Measurements from ENCODE around the gene TREML4. TPM values are rescaled to one million over a fixed set of nuclear protein-coding genes. Genes with fewer than 3 reads are reported as not detected.
A peak's percentile ranks its signal among the peaks of the same experiment; 100 is the strongest.

TREML4 gene
- total and polyA plus RNA-seq, 9 of the 15 experiments (the other 6 are each of a cell fraction or from before 2014, with no cell fraction given): not detected

DNA sequence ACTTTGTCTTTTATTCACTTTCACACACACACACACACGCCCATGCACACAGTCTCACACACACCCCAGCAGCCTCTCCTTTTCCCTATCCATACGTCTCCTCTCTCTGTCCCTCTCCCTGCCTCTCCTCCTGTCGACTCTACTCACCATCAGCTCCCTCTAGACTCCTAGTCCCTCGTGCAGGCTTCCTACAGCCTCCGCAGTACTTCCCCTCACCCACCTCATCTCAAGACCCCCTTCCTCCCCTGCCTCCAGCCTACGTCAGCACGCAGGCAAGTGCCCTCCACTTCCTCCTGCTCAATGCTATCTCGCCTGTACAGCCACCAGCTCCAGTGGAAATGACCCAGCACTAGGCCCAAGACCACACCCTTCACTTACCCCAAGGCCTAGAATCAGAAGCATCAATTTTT is 26.4 kb upstream of the TREML4 start:
- peaks cover 21 to 38% of the 10 kb centered on the region in 2 experiments for H3K4me1 ChIP-seq (replicated peaks in 1 of 2; ENCODE audit: control insufficient read depth in 2 of 2, insufficient read depth in 2 of 2, low read length in 2 of 2)
- WGBS (ENCODE audit: insufficient coverage, low coverage, missing lambda C conversion rate): 18% methylated on average over 8 of the region's 8 CpGs
- H4K20me1 ChIP-seq (replicated peaks; ENCODE audit: control insufficient read depth, insufficient read depth, low read length): no peaks in the 10 kb centered on the region
- no peaks in the 10 kb centered on the region for H3K36me3 ChIP-seq (ENCODE audit: control insufficient read depth, insufficient read depth, low read length)
- H3K9ac ChIP-seq (ENCODE audit: insufficient read depth in 1 of 2, low read depth in 2 of 2, low read length in 2 of 2): peak overlapping the region; percentile 38 to 53; a peak in 2 of 4 replicates
- H3K4me3 ChIP-seq: no peak overlapping the region
- CTCF ChIA-PET (ENCODE audit: low intra/inter-chr PET ratio): interaction anchor here (0.5 kb wide), 1 partner anchor 144 kb away, joined by 3 read pairs; no protein-coding TSS in a partner anchor
- H2AFZ ChIP-seq (ENCODE audit: low read depth, low read length): peak overlapping the region; percentile 78
- no peaks in the 10 kb centered on the region for H3K79me2 ChIP-seq (ENCODE audit: control insufficient read depth, insufficient read depth, low read length)
- no peaks in the 10 kb centered on the region for H3K9me1 ChIP-seq (ENCODE audit: control insufficient read depth, insufficient read depth, low read length)
- H3K27me3 ChIP-seq (ENCODE audit: control insufficient read depth in 2 of 2, insufficient read depth in 2 of 2, low read length in 2 of 2): no peaks in the 10 kb centered on the region; a peak in 1 of 5 replicates
- in situ Hi-C loops (cut with MboI): no loop called here
- peak overlapping the region; percentile 69 for H3K4me2 ChIP-seq (ENCODE audit: insufficient read depth, low read length)
- peak overlapping the region; percentile 63 for H3K27ac ChIP-seq (ENCODE audit: extremely low read depth, low read depth, low read length)
- peak; percentile 72 for ATAC-seq
- intact Hi-C loops (cut with micrococcal nuclease): no loop called here
- POLR2A ChIA-PET: interaction anchor here (0.6 to 2.4 kb wide), 2 partner anchors 11 to 478 kb away, joined by 4 to 10 read pairs; no protein-coding TSS in a partner anchor
- no TSS peak for BruUV-seq (replicated peaks)
- DNase-seq (ENCODE audit: extremely low read depth in 1 of 4, low spot score in 3 of 4): peak; percentile 61 to 81 (median 68)
- no peaks in the 10 kb centered on the region for H3K9me3 ChIP-seq (replicated peaks; ENCODE audit: control insufficient read depth, insufficient read depth, low read depth, low read length)
- FAIRE-seq: peak; percentile 84
- TF ChIP-seq ZNF696 (CRISPR knock-in tag; conservative IDR thresholded peaks at IDR 0.05): no peak
- no peak for TF ChIP-seq ZNF431 (CRISPR knock-in tag; IDR thresholded peaks at IDR 0.05)
- no peak for TF ChIP-seq ZNF23 (CRISPR knock-in tag; IDR thresholded peaks at IDR 0.05)
- TF ChIP-seq ZNF766 (CRISPR knock-in tag; conservative IDR thresholded peaks at IDR 0.05): no peak
- TF ChIP-seq, protein P1, sequence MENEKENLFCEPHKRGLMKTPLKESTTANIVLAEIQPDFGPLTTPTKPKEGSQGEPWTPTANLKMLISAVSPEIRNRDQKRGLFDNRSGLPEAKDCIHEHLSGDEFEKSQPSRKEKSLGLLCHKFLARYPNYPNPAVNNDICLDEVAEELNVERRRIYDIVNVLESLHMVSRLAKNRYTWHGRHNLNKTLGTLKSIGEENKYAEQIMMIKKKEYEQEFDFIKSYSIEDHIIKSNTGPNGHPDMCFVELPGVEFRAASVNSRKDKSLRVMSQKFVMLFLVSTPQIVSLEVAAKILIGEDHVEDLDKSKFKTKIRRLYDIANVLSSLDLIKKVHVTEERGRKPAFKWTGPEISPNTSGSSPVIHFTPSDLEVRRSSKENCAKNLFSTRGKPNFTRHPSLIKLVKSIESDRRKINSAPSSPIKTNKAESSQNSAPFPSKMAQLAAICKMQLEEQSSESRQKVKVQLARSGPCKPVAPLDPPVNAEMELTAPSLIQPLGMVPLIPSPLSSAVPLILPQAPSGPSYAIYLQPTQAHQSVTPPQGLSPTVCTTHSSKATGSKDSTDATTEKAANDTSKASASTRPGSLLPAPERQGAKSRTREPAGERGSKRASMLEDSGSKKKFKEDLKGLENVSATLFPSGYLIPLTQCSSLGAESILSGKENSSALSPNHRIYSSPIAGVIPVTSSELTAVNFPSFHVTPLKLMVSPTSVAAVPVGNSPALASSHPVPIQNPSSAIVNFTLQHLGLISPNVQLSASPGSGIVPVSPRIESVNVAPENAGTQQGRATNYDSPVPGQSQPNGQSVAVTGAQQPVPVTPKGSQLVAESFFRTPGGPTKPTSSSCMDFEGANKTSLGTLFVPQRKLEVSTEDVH (IDR thresholded peaks at IDR 0.05; ENCODE audit: low read depth, partially characterized antibody): no peak
- TF ChIP-seq NFE2L1 (tag; IDR thresholded peaks at IDR 0.05; ENCODE audit: borderline replicate concordance, low read depth): no peak
- TF ChIP-seq GABPA (tag; conservative IDR thresholded peaks at IDR 0.05; ENCODE audit: low read depth): no peak
- TF ChIP-seq TOE1 (IDR thresholded peaks at IDR 0.05; ENCODE audit: borderline replicate concordance): peak; percentile 54; the same call in 1 of the 2 replicates
- TF ChIP-seq TOE1 (CRISPR knock-in tag; IDR thresholded peaks at IDR 0.05; ENCODE audit: borderline replicate concordance, low read depth): no peak
- no peak for TF ChIP-seq ZBTB17 (CRISPR knock-in tag; IDR thresholded peaks at IDR 0.05)
- TF ChIP-seq ADNP (tag; IDR thresholded peaks at IDR 0.05): no peak
- TF ChIP-seq SMARCA4 (IDR thresholded peaks at IDR 0.05): peak; percentile 86
- no peak for TF ChIP-seq CBX8 (IDR thresholded peaks at IDR 0.05; ENCODE audit: borderline replicate concordance, extremely low read depth, low read depth, low read length, poor library complexity, severe bottlenecking)
- no peak for TF ChIP-seq SOX6 (IDR thresholded peaks at IDR 0.05)
- TF ChIP-seq RUNX1 (IDR thresholded peaks at IDR 0.05; ENCODE audit: low read depth): no peak
- no peak for TF ChIP-seq PHB2 (IDR thresholded peaks at IDR 0.05; ENCODE audit: low read depth)
- no peak for TF ChIP-seq RFX1 (IDR thresholded peaks at IDR 0.05)
- TF ChIP-seq TEAD4 (IDR thresholded peaks at IDR 0.05; ENCODE audit: low read length): peak; percentile 59
- no peak for TF ChIP-seq TEAD4 (CRISPR knock-in tag; IDR thresholded peaks at IDR 0.05; ENCODE audit: borderline replicate concordance)
- TF ChIP-seq ZNF143 (CRISPR knock-in tag; IDR thresholded peaks at IDR 0.05): no peak
- TF ChIP-seq HMG20B (CRISPR knock-in tag; IDR thresholded peaks at IDR 0.05): no peak
- TF ChIP-seq ZKSCAN8 (CRISPR knock-in tag; IDR thresholded peaks at IDR 0.05): no peak; the same call in 1 of the 2 replicates
- TF ChIP-seq TARDBP (IDR thresholded peaks at IDR 0.05): no peak
- TF ChIP-seq FOXA3 (CRISPR knock-in tag; conservative IDR thresholded peaks at IDR 0.05 in 1 of 2, IDR thresholded peaks at IDR 0.05 in 1 of 2): no peak
